Measurements from ENCODE around the gene SARS2.

Gene SARS2

DNA sequence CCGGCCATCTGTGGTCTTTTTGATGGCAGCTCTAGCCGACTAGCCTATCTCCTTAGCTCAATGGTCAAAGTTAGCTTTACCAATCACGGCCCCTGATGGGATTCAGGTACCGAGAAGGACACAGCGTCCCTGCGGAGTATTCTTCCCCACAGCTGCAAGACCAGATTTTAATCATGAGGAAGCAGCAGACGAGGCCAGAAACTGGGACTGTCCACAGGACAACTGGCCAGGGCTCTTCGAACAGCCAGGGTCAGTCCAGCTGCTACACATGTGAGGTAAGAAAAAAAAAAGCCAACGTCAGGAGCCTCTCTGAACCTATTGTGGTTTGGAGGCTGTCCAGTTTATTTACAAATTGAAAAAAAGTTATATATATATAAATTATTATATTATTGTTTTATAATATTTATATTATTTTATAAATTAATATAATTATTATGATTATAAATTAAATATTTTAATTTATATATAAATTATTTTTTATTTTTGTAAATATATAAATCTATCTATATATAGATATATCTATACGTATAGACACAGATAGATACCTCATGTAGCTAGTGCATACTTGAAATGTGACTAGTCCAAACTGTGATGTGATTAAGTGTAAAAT is 63.3 kb downstream of the SARS2 start:
- Histone ChIP-seq H3K27ac (ENCODE audit: insufficient read depth in 1 of 2, low read depth in 1 of 2, low read length in 2 of 2, poor library complexity in 1 of 2, severe bottlenecking in 2 of 2) (no peak overlapping the region), H3K4me3 (ENCODE audit: control insufficient read depth in 1 of 7, extremely low read depth in 1 of 7, insufficient read depth in 4 of 7, low read depth in 2 of 7, low read length in 6 of 7) (no peak overlapping the region), H3K9me3 (ENCODE audit: control extremely low read depth in 1 of 5, control insufficient read depth in 4 of 5, insufficient read depth in 2 of 5, low read depth in 1 of 5, low read length in 4 of 5) (no peaks in the 10 kb centered on the region), H3K36me3 (ENCODE audit: control insufficient read depth in 4 of 4, insufficient read depth in 4 of 4, low read length in 3 of 4) (no peaks in the 10 kb centered on the region), H3K27me3 (replicated peaks in 2 of 5; ENCODE audit: control insufficient read depth in 4 of 5, insufficient read depth in 5 of 5, low read length in 4 of 5) (no peaks in the 10 kb centered on the region), H3K4me1 (ENCODE audit: control extremely low read depth in 1 of 4, control insufficient read depth in 4 of 4, insufficient read depth in 4 of 4, low read length in 3 of 4) (peaks cover 0 to 53% (median 50%) of the 10 kb centered on the region in 4 experiments)
- ChIA-PET POLR2A (interaction anchor here (1.2 kb wide), 1 partner anchor 10 kb away, joined by 4 read pairs; no protein-coding TSS in a partner anchor), CTCF (interaction anchor here (0.6 to 2.4 kb wide), 4 partner anchors 9 to 20 kb away, joined by 3 to 8 read pairs (median 5); no protein-coding TSS in a partner anchor)
- WGBS (ENCODE audit: insufficient coverage) = 96% methylated on average over 6 of the region's 10 CpGs
- DNase-seq = no peak
